CD4-positive, alpha-beta T cell treated with Interleukin-2 at 100 ng/mL for 4 hours (primary cell): ENCODE results near the gene APPL1.
A peak's percentile ranks its signal among the peaks of the same experiment; 100 is the strongest.

ENCODE experiments used
- DNase-seq: peaks from one replicate; pipeline ENCODE4 v3.0.0-alpha.2; 2020; ENCODE audit warnings: low spot score

The APPL1 gene, protein sequence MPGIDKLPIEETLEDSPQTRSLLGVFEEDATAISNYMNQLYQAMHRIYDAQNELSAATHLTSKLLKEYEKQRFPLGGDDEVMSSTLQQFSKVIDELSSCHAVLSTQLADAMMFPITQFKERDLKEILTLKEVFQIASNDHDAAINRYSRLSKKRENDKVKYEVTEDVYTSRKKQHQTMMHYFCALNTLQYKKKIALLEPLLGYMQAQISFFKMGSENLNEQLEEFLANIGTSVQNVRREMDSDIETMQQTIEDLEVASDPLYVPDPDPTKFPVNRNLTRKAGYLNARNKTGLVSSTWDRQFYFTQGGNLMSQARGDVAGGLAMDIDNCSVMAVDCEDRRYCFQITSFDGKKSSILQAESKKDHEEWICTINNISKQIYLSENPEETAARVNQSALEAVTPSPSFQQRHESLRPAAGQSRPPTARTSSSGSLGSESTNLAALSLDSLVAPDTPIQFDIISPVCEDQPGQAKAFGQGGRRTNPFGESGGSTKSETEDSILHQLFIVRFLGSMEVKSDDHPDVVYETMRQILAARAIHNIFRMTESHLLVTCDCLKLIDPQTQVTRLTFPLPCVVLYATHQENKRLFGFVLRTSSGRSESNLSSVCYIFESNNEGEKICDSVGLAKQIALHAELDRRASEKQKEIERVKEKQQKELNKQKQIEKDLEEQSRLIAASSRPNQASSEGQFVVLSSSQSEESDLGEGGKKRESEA

DNA sequence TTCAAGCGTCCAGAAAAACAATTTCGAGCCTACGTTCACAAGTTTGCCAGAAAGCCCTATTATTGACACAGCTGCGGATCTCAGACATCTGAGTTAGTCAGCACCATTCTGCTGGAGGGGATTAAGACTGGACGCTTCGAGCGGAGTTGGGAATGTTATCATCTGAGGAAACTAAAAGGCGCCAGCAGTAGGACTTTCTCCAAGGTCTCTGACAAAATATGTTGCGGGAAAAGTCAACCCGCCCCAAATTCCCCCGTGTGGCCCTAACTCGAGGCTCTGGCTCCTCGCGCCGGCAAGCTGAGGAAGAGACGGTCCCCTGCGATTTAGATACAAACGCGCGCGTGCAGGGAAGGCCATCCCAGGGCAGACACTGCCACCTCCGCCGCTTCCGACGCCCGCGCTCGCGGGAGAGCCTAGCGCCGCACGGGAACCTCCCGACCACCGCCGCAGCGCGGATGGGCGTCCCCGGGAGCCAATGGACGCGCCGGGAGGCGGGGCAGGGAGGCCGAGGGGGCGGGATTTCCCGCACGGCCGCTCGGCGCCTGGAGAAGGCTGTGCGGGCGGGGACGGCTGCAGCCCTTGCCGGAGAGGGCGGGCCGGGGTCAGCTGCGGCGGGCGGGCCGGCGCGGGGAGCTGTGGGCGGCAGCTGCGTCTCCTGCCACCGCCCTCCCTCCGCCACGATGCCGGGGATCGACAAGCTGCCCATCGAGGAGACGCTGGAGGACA is at the start of gene APPL1:
APPL1 (plus strand) TSS at position 526 of the 726 bp plus-strand sequence; CDS start at position 681, 155 bp downstream.
- DNase-seq, result peak; percentile 84

DNA sequence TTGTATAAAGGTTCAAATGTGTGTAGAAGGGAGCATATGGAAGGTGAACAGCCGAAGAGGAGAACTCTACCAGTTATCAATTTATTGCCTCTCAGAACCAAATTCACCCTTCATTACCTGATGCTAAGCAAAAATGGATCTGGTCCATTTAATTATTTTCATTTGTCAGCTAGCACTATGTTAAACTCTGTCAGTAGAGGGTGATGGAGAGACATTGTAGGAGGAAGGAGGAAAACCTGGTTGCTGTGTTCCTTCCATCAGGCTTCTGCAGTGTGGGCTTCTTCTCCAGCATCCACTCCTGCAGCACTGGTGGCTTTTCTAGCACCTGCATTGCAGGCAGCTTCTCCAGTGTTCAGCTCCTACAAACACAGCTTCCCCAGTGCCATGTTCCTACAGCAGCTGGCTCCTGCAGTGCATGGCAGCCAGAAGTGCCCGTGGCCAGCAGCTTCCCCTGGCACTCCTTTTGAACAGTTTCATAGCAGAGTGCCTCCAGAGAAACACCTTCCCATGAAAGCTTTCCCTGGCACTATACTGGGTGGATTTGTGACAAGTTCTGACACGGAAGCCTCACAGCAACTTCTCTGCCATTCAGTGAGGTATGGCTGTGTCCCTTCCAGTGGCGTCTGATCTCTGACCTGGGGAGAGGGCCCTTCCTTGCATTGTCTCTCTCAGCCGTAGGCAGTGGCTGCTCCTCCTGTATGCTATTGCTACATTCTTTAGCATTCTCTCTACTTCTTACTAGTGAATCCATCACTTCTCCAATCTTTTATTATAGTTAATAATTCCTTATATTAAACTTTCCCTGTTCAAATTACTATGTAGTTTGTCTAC is 47.7 kb upstream of the APPL1 start:
- DNase-seq, result no peak

DNA sequence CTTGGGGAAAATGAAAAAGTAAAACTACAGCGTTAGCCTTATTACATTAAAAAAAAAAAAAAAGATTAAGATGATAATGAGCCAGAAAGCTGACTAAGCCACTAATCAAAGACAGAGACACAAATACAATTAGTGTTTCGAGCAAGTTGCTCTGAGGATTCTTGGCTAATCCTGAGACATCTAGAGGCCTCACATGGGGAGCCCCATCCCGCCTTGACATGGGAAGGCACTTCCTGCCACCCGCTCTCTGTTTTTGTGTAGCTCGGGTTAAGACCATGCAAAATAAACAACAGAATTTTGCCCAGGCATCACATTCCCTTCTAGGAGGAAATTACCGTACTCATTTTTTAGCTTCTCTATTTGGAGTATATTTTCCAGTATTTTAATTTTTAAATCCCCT is 43.0 kb upstream of the APPL1 start:
- DNase-seq, result no peak

DNA sequence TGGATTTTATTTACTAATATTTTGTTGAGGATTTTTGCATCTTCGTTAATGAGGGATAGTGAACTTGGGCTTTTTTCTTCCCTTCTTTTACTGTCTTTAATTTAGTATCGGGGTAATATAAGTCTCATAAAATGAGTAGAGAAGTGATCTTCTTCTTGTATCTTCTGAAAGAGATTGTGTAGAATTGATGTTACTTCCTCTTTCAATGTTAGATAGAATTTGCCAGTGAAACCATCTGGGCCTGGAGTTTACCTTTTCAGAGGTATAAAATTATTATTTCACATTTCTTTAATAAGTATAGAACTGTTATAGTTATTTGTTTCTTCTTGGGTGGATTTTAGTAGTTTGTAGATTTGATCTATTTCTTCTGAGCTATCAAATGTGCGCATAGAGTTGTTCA is 35.5 kb upstream of the APPL1 start:
- no peak for DNase-seq

DNA sequence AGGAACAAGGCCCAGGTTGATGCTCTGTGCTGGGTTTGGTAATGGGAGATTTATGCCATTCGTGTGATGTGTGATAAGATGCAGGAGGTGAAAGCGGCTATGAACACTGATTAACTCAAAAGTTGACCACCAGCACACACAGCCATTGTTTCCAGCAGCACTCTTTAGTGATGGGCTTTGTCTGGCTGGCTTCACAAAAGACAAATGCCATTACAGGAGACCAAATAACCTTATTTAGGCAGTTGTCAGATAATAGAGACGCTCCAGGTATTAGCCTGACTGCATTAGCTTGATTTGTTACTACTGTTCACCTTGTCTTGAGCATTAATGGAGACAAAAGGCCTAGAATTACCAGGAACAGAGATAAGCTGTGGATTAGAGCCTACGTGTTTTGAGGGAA is 32.9 kb upstream of the APPL1 start:
- no peak for DNase-seq

DNA sequence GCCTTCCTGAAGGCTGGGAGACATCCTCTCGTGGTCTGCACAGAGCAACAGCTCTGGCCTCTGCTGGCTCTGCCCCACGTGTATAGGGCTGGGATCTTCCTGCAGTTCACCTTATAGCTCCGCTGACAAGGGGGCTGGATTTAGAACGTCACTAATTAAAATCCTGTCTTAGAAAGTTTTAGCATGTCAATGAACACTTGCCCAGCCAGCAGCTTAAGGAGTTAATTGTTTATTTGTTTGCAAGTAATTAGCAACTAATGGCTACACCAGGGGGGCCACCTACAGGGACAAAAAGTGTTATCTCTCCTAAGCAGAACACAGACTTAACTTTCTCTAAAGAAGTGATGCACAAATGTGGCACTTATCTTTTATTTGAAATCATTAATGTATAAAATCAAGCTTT is 27.6 kb upstream of the APPL1 start, which contains the start of gene HESX1:
HESX1 (minus strand) TSS at position 84 of the 403 bp plus-strand sequence; CDS start at position 24, 60 bp downstream.
- DNase-seq, result no peak

DNA sequence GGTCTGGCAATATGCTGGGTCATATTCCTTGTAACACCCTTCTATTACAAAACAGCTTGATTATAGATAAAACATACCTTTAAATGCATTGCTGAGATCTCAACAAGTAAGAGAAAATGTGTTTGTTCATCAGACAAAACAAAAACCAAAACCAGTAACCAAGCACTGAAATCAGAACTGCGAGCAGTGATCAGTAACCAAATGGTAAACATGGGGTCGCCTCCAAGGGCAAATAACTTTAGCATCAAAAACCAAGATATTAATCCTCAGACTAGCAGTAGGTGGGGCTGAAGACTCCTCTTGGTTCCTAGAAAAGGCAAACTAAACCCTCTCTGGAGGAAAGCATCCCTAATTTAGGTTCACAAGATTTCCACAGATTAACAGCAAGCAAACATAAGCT is 21.1 kb upstream of the APPL1 start:
- no peak for DNase-seq

DNA sequence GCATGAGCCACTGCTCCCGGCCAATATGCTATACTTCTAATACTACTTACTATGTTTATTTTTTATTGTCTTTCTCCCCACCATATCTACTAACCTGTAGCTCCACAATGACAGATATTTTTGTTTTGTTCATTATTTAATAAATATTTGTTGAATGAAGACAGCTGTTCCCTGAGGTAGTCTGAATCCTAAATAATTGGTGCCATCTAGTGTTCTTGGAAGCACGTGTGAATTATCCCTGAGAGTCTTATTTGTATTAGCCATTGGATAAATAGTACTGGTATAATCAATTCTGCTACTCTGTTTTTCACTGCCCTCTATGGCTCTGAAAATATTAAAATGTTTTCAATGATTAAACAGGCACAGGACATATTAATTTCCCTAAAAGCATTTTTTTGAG is 5.6 kb upstream of the APPL1 start:
- no peak for DNase-seq

DNA sequence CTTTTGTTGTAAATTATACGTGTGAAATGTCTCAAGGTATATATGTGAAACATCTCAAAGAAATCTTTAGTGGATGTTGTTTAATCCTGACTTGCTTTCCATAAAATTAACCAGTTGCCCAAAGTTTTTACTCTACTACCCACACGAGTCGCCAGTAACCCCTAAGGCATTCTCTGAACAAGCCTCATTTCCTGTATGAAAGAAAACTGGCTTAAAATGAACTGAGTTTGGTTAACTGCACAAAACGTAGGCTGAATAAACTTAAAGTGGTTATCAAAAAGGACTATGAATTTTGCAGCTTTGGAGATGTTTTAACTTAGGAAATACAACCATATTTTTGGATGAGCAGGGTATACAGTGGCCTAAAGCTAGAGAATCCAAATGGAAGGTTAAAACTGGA is 2.7 kb upstream of the APPL1 start:
- DNase-seq, result no peak

DNA sequence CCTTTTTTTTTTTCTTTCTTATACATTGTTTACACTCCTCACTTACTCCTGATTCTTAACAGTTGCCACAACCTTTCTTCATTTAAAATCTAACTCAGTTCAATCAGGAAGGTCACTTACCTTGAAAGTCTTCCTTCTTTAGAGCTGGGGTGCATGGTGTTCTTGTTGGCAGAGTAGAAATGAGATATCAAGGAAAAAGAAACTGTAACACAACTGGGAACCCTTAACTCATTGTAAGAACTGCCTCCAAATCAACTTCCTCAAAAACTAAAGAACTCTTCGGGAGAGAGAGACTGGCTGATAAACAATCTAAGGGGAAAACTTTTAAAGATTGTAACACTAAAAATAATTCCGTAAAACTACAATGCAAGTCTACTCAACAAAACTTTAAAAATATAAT is 1.4 kb upstream of the APPL1 start:
- DNase-seq, result no peak

DNA sequence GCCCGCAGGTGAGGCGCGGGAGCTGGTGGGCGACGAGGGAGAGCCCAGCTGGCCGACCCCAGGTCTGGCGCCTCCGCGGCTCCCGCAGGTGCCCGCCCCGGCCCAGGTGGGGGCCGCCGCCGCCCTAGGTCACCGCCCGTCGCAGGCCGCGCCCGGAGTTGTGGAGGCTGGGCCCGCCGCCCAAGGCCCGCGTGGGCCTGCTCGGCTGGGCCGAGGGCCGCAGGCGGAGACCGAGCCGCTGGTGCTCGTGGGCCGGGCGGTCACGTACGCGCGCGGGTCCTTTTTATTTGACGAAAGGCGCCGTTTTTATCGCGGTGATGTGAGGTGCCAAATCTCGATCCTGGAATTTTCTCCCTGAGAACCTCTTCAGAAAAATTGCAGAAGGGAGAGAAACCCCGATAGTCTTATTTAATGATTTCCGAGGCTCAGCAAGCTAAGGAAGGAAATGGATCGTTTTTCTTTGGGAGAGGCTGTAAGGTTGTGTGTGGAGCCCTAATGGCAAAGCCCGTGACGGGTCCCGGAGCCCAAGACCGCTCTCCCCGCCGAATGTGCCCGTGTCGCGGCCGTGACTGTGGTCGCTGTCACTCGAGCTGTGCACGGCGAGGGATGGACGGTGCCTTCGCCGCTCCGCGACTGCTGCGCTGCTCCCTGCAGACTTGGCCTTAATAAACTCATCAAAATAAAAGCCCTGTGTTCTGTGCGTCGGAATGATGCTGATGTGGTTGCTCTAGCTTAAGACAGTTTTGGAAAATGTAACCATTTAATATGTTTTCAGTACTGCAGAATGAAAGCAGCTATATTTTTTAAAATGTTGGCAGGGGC is 612 bp downstream of the APPL1 start:
- DNase-seq, result peak; percentile 41

DNA sequence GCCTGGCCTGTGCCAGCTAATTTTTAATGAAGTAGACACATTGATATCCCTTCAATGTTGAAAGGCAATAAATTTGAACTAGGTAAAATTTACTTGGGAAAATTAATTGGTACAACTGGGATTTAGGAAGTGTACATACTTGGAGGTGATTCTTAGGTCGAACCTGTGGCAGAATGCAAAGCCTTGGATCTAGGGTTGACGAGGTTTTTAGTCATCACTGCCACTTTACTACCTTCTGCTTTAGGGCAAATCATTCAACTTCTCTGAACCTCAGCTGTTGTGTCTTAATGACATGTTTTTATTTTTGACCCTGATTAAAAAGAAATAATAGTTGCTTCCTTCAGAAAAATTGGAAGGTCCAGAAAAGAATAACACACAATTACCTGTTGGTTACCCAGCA is 2.5 kb downstream of the APPL1 start:
- no peak for DNase-seq

DNA sequence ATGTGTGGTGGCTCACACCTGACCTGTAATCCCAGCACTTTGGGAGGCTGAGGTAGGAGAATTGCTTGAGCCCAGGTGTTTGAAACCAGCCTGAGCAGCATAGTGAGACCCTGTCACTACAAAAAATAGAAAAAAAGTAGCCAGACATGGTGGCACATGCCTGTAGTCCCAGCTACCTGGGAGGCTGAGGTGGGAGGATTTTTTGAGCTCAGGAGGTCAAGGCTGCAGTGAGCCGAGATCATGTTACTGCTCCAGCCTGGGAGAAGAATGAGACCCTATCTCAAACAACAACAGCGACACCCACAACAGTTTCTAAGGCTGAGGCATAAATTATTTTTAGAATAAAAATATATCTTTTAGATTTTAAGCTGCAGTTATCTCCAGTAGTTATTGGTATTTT is 6.3 kb downstream of the APPL1 start:
- DNase-seq, result no peak

DNA sequence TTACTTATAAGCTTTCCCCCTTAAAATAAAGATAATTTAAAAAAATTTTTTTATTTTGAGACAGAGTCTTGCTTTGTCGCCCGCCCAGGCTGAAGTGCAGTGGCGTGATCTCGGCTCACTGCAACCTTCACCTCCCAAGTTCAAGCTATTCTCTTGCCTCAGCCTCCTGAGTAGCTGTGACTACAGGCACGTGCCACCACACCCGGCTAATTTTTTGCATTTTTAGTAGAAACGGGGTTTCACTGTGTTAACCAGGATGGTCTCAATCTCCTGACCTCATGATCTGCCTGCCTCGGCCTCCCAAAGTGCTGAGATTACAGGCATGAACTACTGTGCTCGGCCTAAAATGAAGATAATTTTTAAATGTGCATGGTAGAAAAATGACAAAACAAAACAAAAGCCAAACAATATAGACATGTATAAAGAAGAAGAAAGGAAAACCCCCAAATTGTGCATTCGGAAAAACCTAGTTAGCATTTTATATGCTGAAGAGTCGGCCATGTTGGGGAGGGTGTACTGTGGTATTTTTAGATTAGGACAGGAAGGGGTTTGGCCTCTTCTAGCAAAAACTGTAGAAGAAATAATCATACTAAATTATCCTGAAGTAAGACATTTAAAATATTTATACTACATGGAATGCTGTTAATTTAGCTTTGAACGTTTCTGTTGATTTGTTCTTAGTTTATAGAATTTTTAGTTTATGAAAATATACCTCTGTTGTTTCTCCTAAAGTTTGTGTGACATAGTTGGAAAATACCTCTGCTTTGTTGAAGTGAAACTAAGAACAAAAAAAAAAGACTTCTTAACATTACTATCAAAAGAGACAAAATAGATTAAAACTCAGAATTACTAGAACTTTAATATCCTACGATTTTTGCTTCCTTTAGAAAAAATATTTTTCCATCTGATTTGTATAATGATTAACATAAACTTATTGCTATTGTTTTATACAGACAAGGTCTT is 7.4 kb downstream of the APPL1 start:
- DNase-seq, result no peak

DNA sequence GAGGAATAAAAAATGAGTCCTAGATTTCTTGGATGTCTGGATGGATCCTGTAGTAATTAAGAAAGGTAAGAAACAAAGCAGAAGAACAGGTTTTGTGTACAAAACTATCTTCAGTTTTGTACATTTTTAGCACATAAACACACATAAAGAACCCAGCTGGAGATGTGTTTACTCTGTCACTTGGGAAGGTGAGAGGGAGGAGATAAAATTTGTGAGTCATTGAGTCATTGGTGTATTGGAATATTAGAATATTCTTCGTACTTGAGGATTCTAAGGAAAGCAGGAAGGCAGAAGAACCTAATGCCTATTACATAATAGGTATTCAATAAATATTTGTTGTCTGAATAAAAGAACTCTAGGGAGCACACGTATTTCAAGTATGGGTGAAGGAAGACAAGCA is 17.4 kb downstream of the APPL1 start:
- no peak for DNase-seq

DNA sequence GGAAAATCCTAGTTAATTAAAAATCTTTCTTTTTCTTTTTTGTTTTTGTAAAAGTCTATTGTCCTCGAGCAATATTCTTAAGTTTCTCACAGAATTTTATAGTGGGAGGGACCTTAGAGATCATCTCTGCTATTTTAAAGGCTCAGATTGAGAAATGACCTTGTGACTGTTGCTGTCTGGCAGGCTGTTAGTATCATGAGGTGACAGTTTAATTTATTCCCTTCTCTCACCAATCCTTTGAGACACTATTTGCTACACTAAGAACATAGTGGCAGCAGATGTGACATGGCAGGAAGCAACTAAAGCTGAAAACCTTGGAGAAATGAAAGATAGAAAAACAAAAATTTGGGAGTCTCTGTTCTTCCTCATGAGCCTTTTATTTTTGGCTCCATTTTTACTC is 24.9 kb downstream of the APPL1 start:
- no peak for DNase-seq

DNA sequence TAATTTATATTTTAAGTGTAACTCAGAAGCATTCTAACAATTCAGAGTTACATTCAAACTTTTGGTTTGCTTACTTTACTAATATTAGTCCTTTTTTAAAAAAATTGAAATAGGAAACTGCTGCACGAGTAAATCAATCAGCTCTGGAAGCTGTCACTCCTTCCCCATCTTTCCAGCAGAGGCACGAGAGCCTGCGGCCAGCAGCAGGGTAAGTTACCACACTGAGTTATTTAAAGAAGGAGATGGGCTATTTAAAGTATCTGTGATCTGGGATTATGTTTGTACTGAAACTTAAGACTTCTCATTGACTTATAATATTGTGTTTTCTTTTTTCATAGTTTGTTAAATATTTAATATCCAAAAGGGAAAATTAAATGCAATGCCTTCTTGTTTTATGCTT is 29.3 kb downstream of the APPL1 start:
- DNase-seq, result no peak

DNA sequence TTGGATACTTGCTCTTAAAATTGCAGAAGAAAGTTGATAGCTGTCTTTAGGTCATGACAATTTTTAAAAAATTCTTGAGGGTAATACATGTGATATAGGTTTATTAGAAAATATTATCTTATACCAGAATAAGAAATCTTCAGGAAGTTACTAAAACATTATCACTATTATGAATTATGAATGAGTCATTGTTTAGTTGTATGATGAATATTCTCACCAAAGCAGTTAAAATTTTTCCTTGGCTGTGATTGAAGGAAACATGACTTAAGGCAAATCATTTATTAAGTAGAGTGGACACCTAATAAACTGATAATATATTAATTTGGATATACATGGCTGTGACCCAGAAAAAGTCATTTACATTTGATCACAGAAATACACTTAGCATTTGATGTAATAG is 30.1 kb downstream of the APPL1 start:
- no peak for DNase-seq

DNA sequence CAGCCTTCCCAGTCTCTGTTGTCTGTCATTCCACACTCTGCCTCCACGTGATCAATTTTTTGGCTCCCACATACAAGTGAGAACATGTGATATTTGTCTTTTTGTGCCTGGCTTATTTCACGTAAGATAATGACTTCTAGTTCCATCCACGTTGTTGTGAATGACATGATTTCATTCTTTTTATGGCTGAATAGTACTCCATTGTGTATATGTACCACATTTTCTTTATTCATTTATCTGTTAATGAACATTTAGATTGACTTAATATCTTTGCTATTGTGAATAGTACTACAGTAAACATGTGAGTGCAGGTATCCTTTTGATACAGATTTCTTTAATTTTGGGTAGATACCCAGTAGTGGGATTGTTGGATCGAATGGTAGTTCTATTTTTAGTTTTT is 33.6 kb downstream of the APPL1 start:
- no peak for DNase-seq

DNA sequence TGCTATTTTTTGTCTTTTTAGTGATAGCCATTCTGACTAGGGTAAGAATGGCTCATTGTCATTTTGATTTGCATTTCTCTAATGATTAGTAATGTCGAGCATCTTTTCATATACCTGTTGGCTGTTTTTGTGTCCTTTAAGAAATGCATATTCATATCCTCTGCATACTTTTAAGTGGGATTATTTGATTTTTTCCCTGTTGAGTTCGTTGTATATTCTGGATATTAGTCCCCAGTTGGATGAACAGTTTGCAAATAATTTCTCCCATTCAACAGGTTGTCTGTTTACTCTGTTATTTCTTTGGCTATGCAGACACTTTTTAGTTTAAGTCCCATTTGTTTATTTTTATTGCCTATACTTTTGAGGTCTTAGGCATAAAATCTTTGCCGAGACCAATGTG is 34.4 kb downstream of the APPL1 start:
- DNase-seq, result no peak
